Panc1 (cell line): ENCODE measurements around the gene TEX35. TPM values are rescaled to one million over a fixed set of nuclear protein-coding genes. Genes with fewer than 3 reads are reported as not detected.

Experiments
- ATAC-seq: fragments of 200-7000 bp; cut with Tn5 transposase; 2 replicates; pipeline ENCODE4 v1.9.1; 2020; ENCODE audit warnings: mild to moderate bottlenecking, moderate library complexity
- BruUV-seq: library from RNA; stranded (reverse); fragments of 400-500 nt; replicated peaks from 2 replicates; lab custom pipeline; 2021; lab: Mats Ljungman, UMichigan
- CTCF ChIA-PET: fragments of 300-600 bp; sonication (Branson Sonifier 250); formaldehyde crosslinking; loops from one replicate; lab custom pipeline; 2022; ENCODE audit warnings: antibody characterized with exemption; lab: Charles Lee
- POLR2A ChIA-PET: fragments of 300-600 bp; sonication (Branson Sonifier 250); formaldehyde crosslinking; loops from one replicate; lab custom pipeline; 2022; ENCODE audit warnings: antibody characterized with exemption; lab: Charles Lee
- DNase-seq: peaks from one replicate; pipeline ENCODE4 v3.0.0-alpha.2; 2010; ENCODE audit warnings: low read depth, low spot score
- H3K27ac ChIP-seq: 2 replicates; pipeline ENCODE4 v1.5.1; 2011; ENCODE audit warnings: mild to moderate bottlenecking, low read length, inconsistent platforms
- H3K27me3 ChIP-seq: fragments of 200-500 bp; sonication (Bioruptor generic); 2 replicates; pipeline ENCODE4 v1.6.0; 2014; ENCODE audit warnings: low read length, inconsistent platforms; ENCODE audit not compliant: control insufficient read depth, insufficient read depth
- H3K36me3 ChIP-seq: fragments of 200-500 bp; sonication (Bioruptor generic); 2 replicates; pipeline ENCODE4 v1.5.1; 2014; ENCODE audit warnings: inconsistent platforms, mild to moderate bottlenecking, low read length, moderate library complexity; ENCODE audit not compliant: control insufficient read depth, insufficient read depth
- H3K4me1 ChIP-seq: 2 replicates; pipeline ENCODE4 v1.5.1; 2011; ENCODE audit warnings: inconsistent platforms, mild to moderate bottlenecking, low read length, moderate library complexity; ENCODE audit not compliant: control insufficient read depth, insufficient read depth
- H3K4me3 ChIP-seq, 2 experiments: 2 replicates each; pipeline ENCODE4 v1.5.1; 2011 to 2012; ENCODE audit warnings: low read depth in 2 of 2, low read length in 2 of 2, mild to moderate bottlenecking in 2 of 2, inconsistent platforms in 1 of 2, moderate library complexity in 1 of 2
- H3K9me3 ChIP-seq: fragments of 200-500 bp; sonication (Bioruptor generic); 2 replicates; pipeline ENCODE4 v1.5.1; 2014; ENCODE audit warnings: low read depth, mild to moderate bottlenecking, inconsistent platforms, low read length, moderate library complexity; ENCODE audit not compliant: control insufficient read depth, insufficient read depth
- CTCF ChIP-seq: fragments of 450-650 bp; IDR thresholded peaks from 2 replicates; pipeline ENCODE4 v1.5.1; 2017; ENCODE audit warnings: mild to moderate bottlenecking
- POLR2AphosphoS5 ChIP-seq: IDR thresholded peaks from 2 replicates; pipeline ENCODE4 v1.6.1; 2012; ENCODE audit warnings: mild to moderate bottlenecking, low read depth, low read length, moderate library complexity
- REST ChIP-seq, 2 experiments: IDR thresholded peaks; 2 replicates each; pipeline ENCODE4 v1.6.1; 2011 to 2012; ENCODE audit warnings: low read depth in 2 of 2, control low read depth in 1 of 2, low read length in 1 of 2, mild to moderate bottlenecking in 1 of 2, moderate library complexity in 1 of 2; ENCODE audit not compliant: insufficient read depth in 1 of 2
- SIN3A ChIP-seq: IDR thresholded peaks from 2 replicates; pipeline ENCODE4 v1.6.1; 2012; ENCODE audit warnings: low read depth, mild to moderate bottlenecking, low read length, moderate library complexity, borderline replicate concordance; ENCODE audit not compliant: insufficient read depth
- TCF7L2 ChIP-seq: IDR thresholded peaks from 2 replicates; pipeline ENCODE4 v1.6.1; 2011; ENCODE audit warnings: mild to moderate bottlenecking, low read depth, low read length, inconsistent platforms
- in situ Hi-C: cut with HindIII; loops from 2 replicates; pipeline ENCODE4 v1.10.0; 2016; ENCODE audit warnings: low sequenced_read_pairs, low pct_unique_long_range_greater_than_20kb
- intact Hi-C: fragments of 100-400 bp; cut with micrococcal nuclease; formaldehyde crosslinking; loops from one replicate; pipeline ENCODE4 v1.10.0; 2022; ENCODE audit not compliant: unreplicated experiment
- total RNA-seq: library from RNA; stranded (reverse); gene quantifications from one replicate; pipeline ENCODE4 v1.2.1, GENCODE V29; 2021; ENCODE audit not compliant: unreplicated experiment

TEX35 gene
- total RNA-seq, 1 experiment from 2014 or later = not detected

GRCh38 chr1:178510155-178510554 is 2.8 kb upstream of the TEX35 start:
- ChIA-PET POLR2A (no interaction called here), CTCF (no interaction called here)
- Histone ChIP-seq H3K36me3 (no peaks in the 10 kb centered on the region), H3K4me3 (no peak overlapping the region), H3K27ac (no peak overlapping the region), H3K9me3 (no peaks in the 10 kb centered on the region), H3K4me1 (no peaks in the 10 kb centered on the region), H3K27me3 (no peaks in the 10 kb centered on the region)
- no TSS peak for BruUV-seq
- intact Hi-C loops = no loop called here
- DNase-seq = no peak
- no peak for TF ChIP-seq CTCF
- no peak for TF ChIP-seq TCF7L2
- TF ChIP-seq SIN3A = no peak
- TF ChIP-seq REST (IDR thresholded peaks at IDR 0.05; ENCODE audit: insufficient read depth in 1 of 2, low read depth in 2 of 2, low read length in 1 of 2) = no peak
- no peak for TF ChIP-seq POLR2AphosphoS5
- in situ Hi-C loops = no loop called here
- no peak for ATAC-seq

GRCh38 chr1:178513278-178513983 is 522 bp downstream of the TEX35 start:
- peak; percentile 49; the same call in 1 of the 2 replicates for ATAC-seq
- BruUV-seq = no TSS peak
- intact Hi-C loops = no loop called here

More at GRCh38 chr1:178513278-178513983, 522 bp downstream of the TEX35 start:
- CTCF ChIA-PET = no interaction called here
- Histone ChIP-seq H3K36me3 (no peaks in the 10 kb centered on the region), H3K27ac (no peak overlapping the region), H3K27me3 (no peaks in the 10 kb centered on the region), H3K4me3 (no peak overlapping the region), H3K9me3 (no peaks in the 10 kb centered on the region), H3K4me1 (no peaks in the 10 kb centered on the region)
- in situ Hi-C loops = no loop called here
- DNase-seq = no peak
- TF ChIP-seq CTCF = no peak
- no peak for TF ChIP-seq POLR2AphosphoS5
- TF ChIP-seq REST (IDR thresholded peaks at IDR 0.05; ENCODE audit: insufficient read depth in 1 of 2, low read depth in 2 of 2, low read length in 1 of 2) = no peak
- no peak for TF ChIP-seq TCF7L2
- no peak for TF ChIP-seq SIN3A
- POLR2A ChIA-PET = no interaction called here
